ENCODE data around the gene METTL18.
"Not testable (repeated sequence)": the region's sequence is repeated elsewhere in the genome, so short reads cannot be mapped to it uniquely, and the experiment has no call there.

DNA sequence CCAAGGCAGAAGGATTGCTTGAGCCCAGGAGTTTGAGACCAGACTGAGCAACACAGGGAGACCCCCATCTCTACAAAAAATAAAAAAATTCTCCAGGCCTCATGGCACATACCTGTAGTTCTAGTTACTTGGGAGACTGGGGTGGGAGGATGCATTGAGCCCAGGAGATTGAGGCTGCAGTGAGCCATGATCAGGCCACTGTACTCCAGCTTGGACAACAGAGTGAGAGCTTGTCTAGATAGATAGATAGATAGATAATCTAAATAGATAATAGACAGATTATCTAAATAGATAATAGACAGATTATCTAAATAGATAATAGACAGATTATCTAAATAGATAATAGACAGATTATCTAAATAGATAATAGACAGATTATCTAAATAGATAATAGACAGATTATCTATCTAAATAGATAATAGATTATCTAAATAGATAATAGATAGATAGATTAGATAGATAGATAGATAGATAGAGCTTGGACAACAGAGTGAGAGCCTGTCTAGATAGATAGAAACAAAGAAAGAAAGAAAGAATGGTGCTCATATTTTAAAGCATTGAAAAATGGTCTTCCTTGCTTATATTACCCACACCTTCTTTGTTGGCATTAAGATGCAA is 16.8 kb upstream of the METTL18 start:
- TF ChIP-seq SUZ12 (IDR thresholded peaks at IDR 0.05; ENCODE audit: extremely low read depth, insufficient read depth, insufficient read length); ZNF274 (IDR thresholded peaks at IDR 0.05; ENCODE audit: low read depth, low read length); YY1 (IDR thresholded peaks at IDR 0.05; ENCODE audit: insufficient read depth, insufficient read length): not testable (repeated sequence)
